HG03139 (cell line): ENCODE data around the gene IL21.
"Not testable (repeated sequence)": the region's sequence is repeated elsewhere in the genome, so short reads cannot be mapped to it uniquely, and the experiment has no call there.

Experiments used
- ATAC-seq: cut with Tn5 transposase; IDR thresholded peaks from one replicate; pipeline ENCODE4 v1.9.1; 2021; ENCODE audit not compliant: unreplicated experiment

The IL21 gene

DNA sequence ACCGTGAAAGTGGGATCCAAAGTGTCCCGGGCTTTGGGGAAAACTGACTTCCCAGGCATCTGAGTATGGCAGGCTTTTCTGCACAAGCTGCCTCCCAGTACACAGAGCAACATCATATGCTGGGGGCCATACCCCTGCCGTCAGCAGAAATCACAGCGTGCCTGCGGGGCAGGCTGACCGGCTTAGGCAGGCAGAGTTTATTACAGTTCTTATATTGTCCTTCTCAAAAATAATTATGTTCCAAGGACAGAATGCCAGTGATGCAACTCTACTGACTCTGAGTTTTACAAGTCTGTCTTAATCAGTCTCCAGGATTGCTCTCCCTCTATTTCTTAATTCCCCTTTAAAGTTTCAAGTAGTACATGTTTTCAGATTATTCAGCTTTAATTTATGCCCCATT lies 37.0 kb downstream of the IL21 start:
- ATAC-seq, result no peak

GRCh38 chr4:122577808-122578781 lies 42.8 kb downstream of the IL21 start:
- peak; percentile 62 for ATAC-seq

DNA sequence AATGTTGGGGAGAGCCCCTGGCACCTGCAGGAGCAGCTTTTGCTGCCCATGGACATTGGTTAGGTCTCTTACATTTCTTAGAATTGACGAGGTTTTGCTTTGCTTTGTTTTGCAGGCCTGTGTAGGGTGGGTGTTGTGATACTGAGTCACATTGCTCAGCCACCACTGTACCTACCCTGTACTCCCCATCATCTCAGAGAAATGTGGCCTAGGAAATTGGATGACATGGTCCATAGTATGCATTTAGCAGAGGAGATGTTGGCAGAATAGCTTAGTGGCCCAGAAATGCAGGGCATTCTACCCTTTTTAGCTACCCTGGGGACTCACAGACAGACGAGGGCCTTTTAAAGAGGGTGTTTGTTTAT lies 43.7 kb downstream of the IL21 start:
- ATAC-seq, result no peak

GRCh38 chr4:122576261-122577188 lies 44.3 kb downstream of the IL21 start:
- ATAC-seq, result no peak

- not testable (repeated sequence) for ATAC-seq
Observed at GRCh38 chr4:122574347-122574746, 46.5 kb downstream of the IL21 start.

DNA sequence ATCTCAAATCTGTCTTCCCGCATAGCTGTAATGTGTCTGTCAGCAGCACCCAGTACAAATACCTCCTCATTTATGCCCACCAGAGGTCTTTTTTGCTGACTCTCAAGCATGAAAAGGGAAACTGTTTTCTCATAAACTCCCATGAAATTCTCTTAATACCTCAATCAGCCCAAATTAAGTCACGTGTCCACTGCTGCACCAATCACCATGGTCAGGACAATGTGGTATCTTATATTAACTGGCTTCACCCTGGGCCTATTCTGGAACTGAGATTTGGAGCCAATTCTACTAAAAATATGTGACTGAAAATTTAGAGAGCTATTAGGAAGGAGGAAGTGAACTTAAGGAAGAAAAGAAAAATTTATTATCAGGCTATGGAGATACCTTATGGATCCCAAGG lies 58.4 kb downstream of the IL21 start:
- ATAC-seq, result no peak
